HCT116 (cell line): ENCODE data around the gene WDR38. TPM values are rescaled to one million over a fixed set of nuclear protein-coding genes. Genes with fewer than 3 reads are reported as not detected.

ENCODE experiments used
- ATAC-seq: fragments of 200-7000 bp; cut with Tn5 transposase; 2 replicates; pipeline ENCODE4 v1.9.1; 2020; ENCODE audit warnings: mild to moderate bottlenecking, moderate library complexity
- BruUV-seq: library from RNA; stranded (reverse); fragments of 400-500 nt; replicated peaks from 2 replicates; lab custom pipeline; 2021; lab: Mats Ljungman, UMichigan
- CTCF ChIA-PET: fragments of 300-600 bp; sonication (Branson Sonifier 250); formaldehyde crosslinking; loops from one replicate; lab custom pipeline; 2021; ENCODE audit warnings: antibody characterized with exemption; lab: Charles Lee
- POLR2A ChIA-PET: fragments of 300-600, 350-600 bp; sonication (Branson Sonifier 250); formaldehyde crosslinking; loops from one replicate; lab custom pipeline; 2021; ENCODE audit warnings: antibody characterized with exemption; lab: Charles Lee
- RAD21 ChIA-PET, 2 experiments: fragments of 300-600 bp; sonication (Branson Sonifier 250); formaldehyde crosslinking; loops; one replicate each; lab custom pipeline; 2023; ENCODE audit warnings: low total read pairs in 2 of 2; ENCODE audit not compliant: uncharacterized antibody in 2 of 2, unreplicated experiment in 2 of 2, low non-redundant PET in 1 of 2; lab: Charles Lee
- DNase-seq: peaks from one replicate; pipeline ENCODE4 v3.0.0-alpha.2; 2010; ENCODE audit warnings: low read depth, low spot score
- H2AFZ ChIP-seq: fragments of 200-600 bp; shearing (Covaris generic), sonication (generic); 2 replicates; pipeline ENCODE4 v1.6.1; 2017; ENCODE audit warnings: low read depth, mixed run types, mixed read lengths, antibody characterized with exemption, low read length; ENCODE audit not compliant: poor library complexity, severe bottlenecking
- H3K27ac ChIP-seq: 2 replicates; pipeline ENCODE4 v1.5.1; 2012; ENCODE audit warnings: low read depth, low read length
- H3K27me3 ChIP-seq: fragments of 200-600 bp; sonication (generic); 2 replicates; pipeline ENCODE4 v1.6.1; 2016; ENCODE audit warnings: mixed run types, low read length, mixed read lengths; ENCODE audit not compliant: insufficient read depth
- H3K36me3 ChIP-seq, 2 experiments: fragments of 200-500 bp in 1 of 2; fragments of 200-600 bp in 1 of 2; sonication (Bioruptor generic) in 1 of 2; sonication (generic) in 1 of 2; 2 replicates each; pipeline versions ENCODE4 v1.5.1 to v1.6.1; 2014 to 2016; ENCODE audit warnings: low read length in 2 of 2, inconsistent platforms in 1 of 2, mixed read lengths in 1 of 2, mixed run types in 1 of 2; ENCODE audit not compliant: insufficient read depth in 2 of 2, control insufficient read depth in 1 of 2
- H3K4me1 ChIP-seq, 2 experiments: fragments of 200-600 bp in 1 of 2; sonication (generic) in 1 of 2; 2 replicates each; pipeline versions ENCODE4 v1.5.1 to v1.6.1; 2012 to 2017; ENCODE audit warnings: low read length in 2 of 2, inconsistent platforms in 1 of 2, mild to moderate bottlenecking in 1 of 2, mixed read lengths in 1 of 2, mixed run types in 1 of 2, moderate library complexity in 1 of 2; ENCODE audit not compliant: insufficient read depth in 2 of 2, control insufficient read depth in 1 of 2
- H3K4me2 ChIP-seq: fragments of 200-600 bp; sonication (generic); 2 replicates; pipeline ENCODE4 v1.6.1; 2017; ENCODE audit warnings: mixed run types, low read length, mixed read lengths
- H3K4me3 ChIP-seq, 2 experiments: fragments of 200-600 bp in 1 of 2; sonication (generic) in 1 of 2; replicated peaks in 1 of 2; 2 replicates each; pipeline ENCODE4 v1.5.1; 2011 to 2016; ENCODE audit warnings: low read length in 2 of 2, control low read depth in 1 of 2, low read depth in 1 of 2, mild to moderate bottlenecking in 1 of 2, mixed read lengths in 1 of 2, mixed run types in 1 of 2
- H3K79me2 ChIP-seq: fragments of 200-600 bp; sonication (generic); 2 replicates; pipeline ENCODE4 v1.6.1; 2017; ENCODE audit warnings: mild to moderate bottlenecking, mixed run types, low read length, moderate library complexity, mixed read lengths; ENCODE audit not compliant: insufficient read depth
- H3K9ac ChIP-seq: fragments of 200-600 bp; sonication (generic); 2 replicates; pipeline ENCODE4 v1.6.1; 2016; ENCODE audit warnings: low read length, mixed read lengths
- H3K9me2 ChIP-seq: fragments of 200-600 bp; sonication (generic), shearing (Covaris generic); 2 replicates; pipeline ENCODE4 v1.6.1; 2017; ENCODE audit warnings: mixed run types, mild to moderate bottlenecking, moderate library complexity; ENCODE audit not compliant: insufficient read depth
- H3K9me3 ChIP-seq, 2 experiments: fragments of 200-500 bp in 1 of 2; fragments of 200-600 bp in 1 of 2; sonication (Bioruptor generic) in 1 of 2; sonication (generic) in 1 of 2; 2 replicates each; pipeline ENCODE4 v1.6.1; 2014 to 2017; ENCODE audit warnings: low read length in 2 of 2, mixed read lengths in 2 of 2, inconsistent platforms in 1 of 2, low read depth in 1 of 2, mild to moderate bottlenecking in 1 of 2, mixed run types in 1 of 2, moderate library complexity in 1 of 2; ENCODE audit not compliant: control insufficient read depth in 1 of 2, insufficient read depth in 1 of 2
- H4K20me1 ChIP-seq: fragments of 200-600 bp; sonication (generic), shearing (Covaris generic); 2 replicates; pipeline ENCODE4 v1.6.1; 2017; ENCODE audit warnings: mixed run types, mild to moderate bottlenecking, moderate library complexity; ENCODE audit not compliant: insufficient read depth
- JUND ChIP-seq: IDR thresholded peaks from 2 replicates; pipeline ENCODE4 v1.6.1; 2012
- POLR2A ChIP-seq: IDR thresholded peaks from 2 replicates; pipeline ENCODE4 v1.7.0; 2011; ENCODE audit warnings: borderline replicate concordance; ENCODE audit not compliant: insufficient read depth, insufficient read length; ENCODE audit errors: extremely low read depth
- POLR2AphosphoS5 ChIP-seq: IDR thresholded peaks from 2 replicates; pipeline ENCODE4 v1.6.1; 2011; ENCODE audit warnings: mild to moderate bottlenecking, low read depth, low read length, moderate library complexity
- RAD21 ChIP-seq: IDR thresholded peaks from 2 replicates; pipeline ENCODE4 v1.6.1; 2012; ENCODE audit warnings: low read depth, mild to moderate bottlenecking
- REST ChIP-seq: IDR thresholded peaks from 2 replicates; pipeline ENCODE4 v1.6.1; 2012; ENCODE audit warnings: low read depth
- SP1 ChIP-seq: IDR thresholded peaks from 2 replicates; pipeline ENCODE4 v1.6.1; 2012; ENCODE audit warnings: low read depth
- ZNF274 ChIP-seq: fragments of 200-500 bp; sonication (Bioruptor generic); IDR thresholded peaks from 2 replicates; pipeline ENCODE4 v1.6.1; 2014; ENCODE audit warnings: mild to moderate bottlenecking, low read depth, low read length, inconsistent platforms
- intact Hi-C: fragments of 100-400 bp; cut with micrococcal nuclease; formaldehyde crosslinking; loops from 2 replicates; pipeline ENCODE4 v1.10.0; 2022
- total RNA-seq: library from RNA; stranded (reverse); gene quantifications from one replicate; pipeline ENCODE4 v1.2.1, GENCODE V29; 2021; ENCODE audit not compliant: unreplicated experiment
- TF ChIP-seq, protein P1 (sequence below): IDR thresholded peaks from 2 replicates; pipeline ENCODE4 v1.6.1; 2012

WDR38 gene
- total RNA-seq, 1 experiment from 2014 or later, result not detected

GRCh38 chr9:124846969-124847368, 6.3 kb upstream of the WDR38 start:
- ATAC-seq, result no peak
- Histone ChIP-seq H3K9me2 (no peaks in the 10 kb centered on the region), H3K79me2 (no peaks in the 10 kb centered on the region), H3K4me2 (no peak overlapping the region), H3K4me1 (peaks cover 0 to 4% of the 10 kb centered on the region in 2 experiments; a peak in 2 of 4 replicates), H4K20me1 (no peaks in the 10 kb centered on the region), H3K36me3 (no peaks in the 10 kb centered on the region), H3K9me3 (no peaks in the 10 kb centered on the region), H2AFZ (no peak overlapping the region), H3K27me3 (no peaks in the 10 kb centered on the region), H3K9ac (no peak overlapping the region), H3K27ac (no peak overlapping the region), H3K4me3 (no peak overlapping the region)
- no TSS peak for BruUV-seq
- no peak for DNase-seq
- TF ChIP-seq, protein P1, sequence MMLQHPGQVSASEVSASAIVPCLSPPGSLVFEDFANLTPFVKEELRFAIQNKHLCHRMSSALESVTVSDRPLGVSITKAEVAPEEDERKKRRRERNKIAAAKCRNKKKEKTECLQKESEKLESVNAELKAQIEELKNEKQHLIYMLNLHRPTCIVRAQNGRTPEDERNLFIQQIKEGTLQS, result no peak
- TF ChIP-seq JUND, result no peak
- TF ChIP-seq ZNF274, result no peak
- TF ChIP-seq POLR2AphosphoS5, result no peak
- no peak for TF ChIP-seq POLR2A
- no peak for TF ChIP-seq REST
- no peak for TF ChIP-seq SP1
- TF ChIP-seq RAD21, result no peak
- RAD21 ChIA-PET, result no interaction called here
- intact Hi-C loops, result no loop called here
- CTCF ChIA-PET, result interaction anchor here (1.3 to 3.1 kb wide), 2 partner anchors 11 to 76 kb away, joined by 3 to 12 read pairs; partner anchors contain the start of gene NR6A1
- POLR2A ChIA-PET, result interaction anchor here (1.4 kb wide), 1 partner anchor 10 kb away, joined by 4 read pairs; no protein-coding TSS in a partner anchor
